Dermis blood vessel endothelial cell (primary cell): Measurements from ENCODE around the gene STARD13. TPM values are rescaled to one million over a fixed set of nuclear protein-coding genes. Genes with fewer than 3 reads are reported as not detected.
A peak's percentile ranks its signal among the peaks of the same experiment; 100 is the strongest.

ENCODE experiments used
- DNase-seq: peaks from one replicate; pipeline ENCODE4 v3.0.0; 2010
- total RNA-seq: library from RNA; depleted of rRNA; stranded (reverse); fragments of >200 nt; gene quantifications from 2 replicates; pipeline ENCODE4 v1.2.3, GENCODE V29; 2014

The STARD13 gene
- total RNA-seq, 1 donor from 2014 or later, result 27.7 TPM

- no peak for DNase-seq
Measured at GRCh38 chr13:33274264-33274663, 11.3 kb downstream of the STARD13 start.

GRCh38 chr13:33272531-33273124 lies 12.9 kb downstream of the STARD13 start:
- DNase-seq, result peak; percentile 21

GRCh38 chr13:33271759-33272158 lies 13.8 kb downstream of the STARD13 start:
- DNase-seq, result no peak

GRCh38 chr13:33270895-33271538 lies 14.5 kb downstream of the STARD13 start:
- DNase-seq, result no peak

GRCh38 chr13:33265607-33266006 lies 19.9 kb downstream of the STARD13 start:
- no peak for DNase-seq

- DNase-seq, result no peak
Measured at GRCh38 chr13:33265133-33265532, 20.4 kb downstream of the STARD13 start.

- no peak for DNase-seq
Measured at GRCh38 chr13:33264620-33264978, 21.0 kb downstream of the STARD13 start.

- DNase-seq, result no peak
Measured at GRCh38 chr13:33263976-33264619, 21.5 kb downstream of the STARD13 start.

GRCh38 chr13:33263484-33263883 lies 22.1 kb downstream of the STARD13 start:
- DNase-seq, result no peak

GRCh38 chr13:33262997-33263396 lies 22.6 kb downstream of the STARD13 start:
- no peak for DNase-seq

- no peak for DNase-seq
Measured at GRCh38 chr13:33262594-33262993, 23.0 kb downstream of the STARD13 start.

GRCh38 chr13:33262062-33262487 lies 23.5 kb downstream of the STARD13 start:
- peak; percentile 58 for DNase-seq

GRCh38 chr13:33261387-33262061 lies 24.0 kb downstream of the STARD13 start:
- no peak for DNase-seq

- no peak for DNase-seq
Measured at GRCh38 chr13:33260168-33261098, 25.1 kb downstream of the STARD13 start.

GRCh38 chr13:33259296-33259695 lies 26.3 kb downstream of the STARD13 start:
- no peak for DNase-seq

- DNase-seq, result no peak
Measured at GRCh38 chr13:33258808-33259193, 26.8 kb downstream of the STARD13 start.

- DNase-seq, result no peak
Measured at GRCh38 chr13:33257841-33258807, 27.4 kb downstream of the STARD13 start.

- peak; percentile 35 for DNase-seq
Measured at GRCh38 chr13:33256148-33256840, 29.3 kb downstream of the STARD13 start.

GRCh38 chr13:33252135-33252534 lies 33.4 kb downstream of the STARD13 start:
- no peak for DNase-seq

GRCh38 chr13:33251131-33251661 lies 34.4 kb downstream of the STARD13 start:
- DNase-seq, result peak; percentile 93
